GM21619 (cell line): ENCODE measurements around the gene OR6K6.

Source experiments
- ATAC-seq: cut with Tn5 transposase; IDR thresholded peaks from one replicate; pipeline ENCODE4 v1.9.1; 2021; ENCODE audit not compliant: unreplicated experiment

OR6K6 gene, protein sequence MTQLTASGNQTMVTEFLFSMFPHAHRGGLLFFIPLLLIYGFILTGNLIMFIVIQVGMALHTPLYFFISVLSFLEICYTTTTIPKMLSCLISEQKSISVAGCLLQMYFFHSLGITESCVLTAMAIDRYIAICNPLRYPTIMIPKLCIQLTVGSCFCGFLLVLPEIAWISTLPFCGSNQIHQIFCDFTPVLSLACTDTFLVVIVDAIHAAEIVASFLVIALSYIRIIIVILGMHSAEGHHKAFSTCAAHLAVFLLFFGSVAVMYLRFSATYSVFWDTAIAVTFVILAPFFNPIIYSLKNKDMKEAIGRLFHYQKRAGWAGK

GRCh38 chr1:158754420-158754819 is at the start of gene OR6K6:
Gene OR6K6 (plus strand): TSS chr1:158754720. CDS start chr1:158754888, 168 bp downstream.
- ATAC-seq, result no peak

- ATAC-seq, result no peak
These were observed 48.4 kb upstream of the OR6K6 start for GRCh38 chr1:158706096-158706495.

- ATAC-seq, result no peak
These were observed 43.4 kb upstream of the OR6K6 start for GRCh38 chr1:158711098-158711497.

DNA sequence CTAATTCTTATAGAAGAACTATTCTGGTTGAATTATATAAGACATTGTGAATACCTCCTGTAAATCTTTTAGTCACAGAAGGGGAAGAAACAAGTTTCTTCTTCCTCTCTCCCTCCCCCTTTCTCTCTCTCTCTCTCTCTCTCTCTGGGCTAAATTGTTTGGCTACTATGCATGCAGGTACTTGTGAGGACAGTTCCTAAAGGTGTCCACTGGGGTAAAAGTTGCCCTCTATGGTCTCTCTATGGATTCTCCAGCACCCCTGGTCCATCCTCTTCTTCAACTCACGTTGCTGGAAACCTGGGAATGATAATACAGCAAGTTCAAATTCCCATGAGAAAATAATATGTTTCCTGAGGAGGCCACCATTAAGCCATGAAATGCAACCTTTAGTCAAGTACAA is 39.8 kb upstream of the OR6K6 start:
- no peak for ATAC-seq

- peak; percentile 80 for ATAC-seq
These were observed 38.2 kb upstream of the OR6K6 start for GRCh38 chr1:158716335-158716734.

DNA sequence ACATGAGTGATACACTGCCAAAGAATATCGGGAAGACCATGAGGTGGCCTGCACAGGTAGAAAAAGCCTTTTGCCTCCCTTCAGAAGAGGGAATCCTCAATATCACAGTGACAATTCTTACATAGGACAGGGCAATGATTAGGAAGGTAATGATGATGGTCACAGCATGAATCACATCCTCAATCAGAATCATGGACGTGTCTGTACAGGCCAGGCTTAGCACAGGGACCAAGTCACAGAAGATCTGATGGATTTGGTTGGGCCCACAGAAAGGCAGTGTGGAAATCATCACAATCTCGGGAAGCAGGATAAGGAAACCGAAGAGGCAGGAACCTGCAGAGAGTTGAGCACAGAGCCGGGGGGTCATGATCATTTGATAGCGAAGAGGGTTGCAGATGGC is 37.2 kb upstream of the OR6K6 start:
- no peak for ATAC-seq

GRCh38 chr1:158719664-158720063 is 34.9 kb upstream of the OR6K6 start:
- no peak for ATAC-seq

DNA sequence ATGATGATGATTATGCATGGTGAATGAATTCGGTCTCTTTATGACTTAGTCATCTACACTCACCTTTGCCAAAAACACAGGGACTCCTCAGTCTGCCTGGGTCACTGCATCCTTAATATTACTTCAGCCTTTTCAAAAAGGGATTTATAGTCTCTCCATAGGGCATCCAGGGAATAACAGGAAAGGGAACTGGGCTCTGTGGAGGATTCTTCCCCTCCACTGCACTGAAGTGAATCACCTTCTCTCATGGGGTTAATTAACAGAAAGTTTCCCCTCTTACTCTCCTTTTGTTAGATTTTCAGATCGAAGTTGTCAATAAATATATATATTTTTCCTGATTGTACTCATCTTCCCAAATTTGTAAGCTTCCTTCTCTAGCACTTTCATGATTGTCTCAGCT is 33.9 kb upstream of the OR6K6 start, which contains the start of gene OR6K3:
Gene OR6K3, minus strand, starts transcription at position 101 of the 400 bp plus-strand sequence. CDS start 2,605 bp downstream, outside the sequence.
- no peak for ATAC-seq

DNA sequence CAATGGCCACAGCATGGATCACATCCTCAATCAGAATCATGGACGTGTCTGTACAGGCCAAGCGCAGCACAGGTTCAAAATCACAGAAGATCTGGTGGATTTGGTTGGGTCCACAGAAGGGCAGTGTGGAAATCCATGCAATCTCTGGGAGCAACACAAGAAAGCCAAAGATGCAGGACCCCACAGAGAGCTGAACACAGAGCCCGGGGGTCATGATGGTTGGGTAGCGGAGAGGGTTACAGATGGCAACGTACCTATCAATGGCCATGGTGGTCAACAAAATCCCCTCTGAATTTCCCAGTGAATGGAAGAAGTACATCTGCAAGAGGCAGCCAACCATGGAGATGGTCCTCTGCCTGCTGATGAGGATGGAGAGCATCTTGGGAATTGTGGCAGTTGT is 30.1 kb upstream of the OR6K6 start:
- no peak for ATAC-seq

- ATAC-seq, result no peak
These were observed 25.9 kb upstream of the OR6K6 start for GRCh38 chr1:158728510-158729225.

DNA sequence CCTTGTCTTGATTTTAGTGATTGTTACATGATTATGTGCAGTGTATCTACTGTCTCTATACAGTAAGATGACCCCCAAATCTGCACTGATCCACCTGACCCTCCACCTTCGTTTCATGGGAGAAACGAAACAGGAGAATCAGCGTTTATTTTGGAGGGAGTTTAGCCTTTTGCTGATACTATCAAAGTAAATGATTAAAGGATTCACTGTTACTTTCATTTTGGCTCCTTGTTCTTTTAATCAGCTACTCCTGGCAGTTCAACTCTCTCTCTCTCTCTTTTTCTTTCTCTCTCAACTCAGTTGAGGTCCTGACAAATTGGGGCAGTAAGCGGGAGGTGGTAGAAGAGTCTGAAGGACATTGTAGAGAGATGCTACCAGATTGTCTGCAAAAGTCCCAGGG is 24.1 kb upstream of the OR6K6 start:
- ATAC-seq, result no peak

- ATAC-seq, result no peak
These were observed 22.8 kb upstream of the OR6K6 start for GRCh38 chr1:158731707-158732106.

- ATAC-seq, result no peak
These were observed 22.0 kb upstream of the OR6K6 start for GRCh38 chr1:158732524-158732923.

- no peak for ATAC-seq
These were observed 18.7 kb upstream of the OR6K6 start for GRCh38 chr1:158735848-158736247.

DNA sequence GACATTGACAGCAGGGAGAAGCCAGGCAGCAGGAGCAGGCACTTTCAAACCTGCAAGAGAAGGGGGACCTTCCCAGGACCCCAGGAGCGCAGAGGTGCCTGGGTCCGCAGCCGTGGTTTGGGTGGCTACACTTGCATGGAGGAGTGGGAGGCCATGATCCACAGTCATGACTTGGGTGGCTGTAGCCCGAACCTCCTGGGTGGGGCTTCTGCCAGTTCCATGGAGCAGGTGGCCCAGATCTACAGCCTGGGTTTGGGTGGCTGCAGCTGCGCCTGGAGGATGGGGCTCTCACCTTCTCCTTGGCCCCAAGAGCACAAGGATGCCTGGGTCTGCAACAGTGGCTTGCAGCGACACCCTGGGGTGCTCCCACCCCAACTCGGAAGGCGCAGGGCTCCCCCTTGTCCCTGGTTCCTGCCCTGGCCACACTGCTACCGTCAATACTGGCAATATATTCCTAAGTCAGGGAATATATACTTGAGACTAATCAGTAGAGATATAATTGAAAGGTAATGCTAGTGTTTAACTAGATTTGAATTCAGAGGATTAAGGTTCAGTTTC is 2.3 kb upstream of the OR6K6 start:
- ATAC-seq, result no peak

DNA sequence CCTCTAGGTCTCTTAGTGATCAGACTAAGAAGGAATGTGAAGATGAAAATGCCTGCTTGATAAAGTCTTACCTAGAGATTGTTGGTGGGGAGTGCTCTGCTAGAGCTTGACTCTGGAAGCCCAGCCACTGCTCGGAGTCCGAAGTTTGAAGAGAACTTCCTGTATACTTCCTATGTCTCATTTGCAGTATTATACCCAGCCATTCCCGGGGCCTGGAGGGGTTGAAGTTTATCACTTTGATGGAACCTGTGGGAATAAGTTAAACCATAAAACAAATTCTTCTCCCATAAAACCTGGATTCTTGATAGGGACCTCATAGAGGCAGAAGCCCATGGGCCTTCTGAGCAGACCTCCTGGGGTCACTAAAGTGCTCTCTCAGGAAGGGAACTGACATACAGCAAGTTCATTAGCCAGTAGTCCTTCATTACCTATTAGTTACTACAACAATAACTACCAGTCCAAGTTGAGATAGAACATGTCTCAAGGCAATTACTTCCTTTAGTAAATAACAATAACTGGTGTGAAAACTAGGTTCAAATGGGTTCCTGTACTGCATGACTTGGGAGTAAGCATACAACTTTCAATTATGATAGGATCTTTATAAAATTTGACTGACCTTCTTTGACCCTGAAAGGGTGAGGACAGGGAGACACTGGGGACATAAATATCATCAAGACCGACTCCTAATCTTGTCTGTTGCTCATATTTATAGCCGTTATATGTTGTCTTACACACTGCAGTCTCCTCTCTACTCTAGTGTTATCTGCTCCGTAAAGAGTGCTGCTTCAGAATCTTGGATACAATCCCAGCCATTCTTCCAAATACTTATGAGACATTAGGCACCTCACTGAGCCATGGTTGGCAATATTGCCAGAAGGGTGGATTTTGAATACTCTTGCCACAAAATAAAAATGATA is 17.7 kb downstream of the OR6K6 start, which contains the start of gene OR6N1:
Gene OR6N1, minus strand, starts transcription at position 246 of the 917 bp plus-strand sequence. CDS start 5,513 bp downstream, outside the sequence.
- no peak for ATAC-seq

- ATAC-seq, result no peak
These were observed 26.6 kb downstream of the OR6K6 start, which contains the start of gene OR6N2 for GRCh38 chr1:158781104-158781503. Gene OR6N2 (minus strand): TSS chr1:158781204. CDS start chr1:158777635, 3,569 bp downstream.

DNA sequence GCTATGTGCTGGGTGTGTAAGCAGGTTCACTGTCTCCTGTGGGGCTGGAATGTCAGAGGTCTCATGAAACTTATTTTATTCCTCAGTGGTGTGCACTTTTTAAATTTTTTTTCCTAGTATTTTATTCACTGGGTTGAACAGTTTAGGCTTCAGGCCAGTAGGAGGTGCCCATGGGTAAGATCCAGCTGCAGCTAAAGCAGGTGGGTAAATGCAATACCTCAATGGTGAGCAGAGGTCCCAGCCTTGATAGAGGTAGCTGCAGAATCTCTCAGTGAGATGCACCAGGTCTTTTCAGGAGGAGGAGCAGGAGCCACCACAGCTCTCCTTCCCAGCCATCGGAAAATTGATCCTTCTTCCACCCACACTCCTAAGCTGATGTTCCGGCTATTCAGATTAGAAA is 39.1 kb downstream of the OR6K6 start:
- ATAC-seq, result no peak

DNA sequence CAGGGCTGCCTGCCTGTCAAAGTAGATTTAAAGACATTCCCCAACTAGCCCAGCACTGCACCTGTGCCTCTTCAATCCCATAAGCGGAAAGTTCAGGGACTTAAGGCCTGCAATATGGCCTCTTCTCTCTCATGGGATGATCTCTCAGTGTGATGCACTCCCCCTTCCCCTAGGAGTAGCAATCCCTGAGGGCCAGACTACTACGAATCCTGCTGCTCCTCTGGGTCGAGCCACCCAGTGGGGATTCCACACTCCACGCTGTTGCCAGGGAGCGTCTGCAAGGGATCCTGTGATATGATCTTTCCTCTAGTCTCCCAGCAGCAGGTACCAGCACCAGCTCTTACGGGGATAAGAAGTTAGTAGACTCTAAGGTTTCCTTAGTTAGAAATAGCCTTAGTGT is 39.7 kb downstream of the OR6K6 start:
- no peak for ATAC-seq

DNA sequence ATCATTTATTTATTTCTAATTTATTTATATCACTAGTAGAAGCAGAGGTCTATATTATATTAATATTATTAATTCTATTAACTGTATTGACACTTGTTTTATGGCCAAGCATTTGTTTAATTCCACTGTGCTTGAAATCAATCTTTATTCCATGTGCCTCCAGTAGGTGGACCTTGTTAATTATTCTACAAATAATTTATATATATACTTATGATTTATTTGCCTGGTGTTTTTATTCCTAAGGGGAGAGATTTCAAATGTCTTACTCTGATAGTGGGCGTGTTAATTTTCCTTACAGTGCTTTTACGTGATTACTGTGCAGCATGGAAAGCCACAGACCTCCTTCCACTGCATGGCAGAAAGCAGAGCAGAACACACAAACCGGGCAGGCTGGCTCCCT is 44.0 kb downstream of the OR6K6 start:
- ATAC-seq, result no peak

- no peak for ATAC-seq
These were observed 45.2 kb downstream of the OR6K6 start for GRCh38 chr1:158799689-158800088.
